H9 (cell line): ENCODE measurements around the gene PRTFDC1. TPM values are rescaled to one million over a fixed set of nuclear protein-coding genes. Genes with fewer than 3 reads are reported as not detected.

Source experiments
- DNase-seq: peaks from one replicate; pipeline ENCODE4 v3.0.0-alpha.2; 2017
- H2AFZ ChIP-seq: one replicate; pipeline ENCODE4 v1.6.1; 2013; ENCODE audit warnings: mild to moderate bottlenecking, low read length, control low read depth, moderate library complexity
- H2AK5ac ChIP-seq: 2 replicates; pipeline ENCODE4 v1.6.1; 2013; ENCODE audit warnings: low read length, control low read depth, mixed read lengths; ENCODE audit not compliant: insufficient read length
- H2BK120ac ChIP-seq: one replicate; pipeline ENCODE4 v1.6.1; 2013; ENCODE audit warnings: low read depth, mild to moderate bottlenecking, low read length, control low read depth, inconsistent platforms; ENCODE audit not compliant: poor library complexity, severe bottlenecking
- H2BK12ac ChIP-seq: 2 replicates; pipeline ENCODE4 v1.6.1; 2013; ENCODE audit warnings: low read length, control low read depth, mixed read lengths, low read depth; ENCODE audit not compliant: insufficient read length
- H2BK15ac ChIP-seq: 2 replicates; pipeline ENCODE4 v1.6.1; 2013; ENCODE audit warnings: low read depth, low read length, control low read depth
- H2BK20ac ChIP-seq: one replicate; pipeline ENCODE4 v1.6.1; 2013; ENCODE audit warnings: low read depth, mild to moderate bottlenecking, low read length, control low read depth, inconsistent platforms; ENCODE audit not compliant: poor library complexity, severe bottlenecking
- H2BK5ac ChIP-seq: 2 replicates; pipeline ENCODE4 v1.6.1; 2013; ENCODE audit warnings: low read length, control low read depth, mixed read lengths; ENCODE audit not compliant: insufficient read length
- H3K14ac ChIP-seq: 2 replicates; pipeline ENCODE4 v1.6.1; 2013; ENCODE audit warnings: low read length, control low read depth; ENCODE audit not compliant: insufficient read depth
- H3K18ac ChIP-seq: 2 replicates; pipeline ENCODE4 v1.6.1; 2013; ENCODE audit warnings: low read depth, mild to moderate bottlenecking, mixed read lengths, low read length, control low read depth; ENCODE audit not compliant: insufficient read length
- H3K23ac ChIP-seq: 2 replicates; pipeline ENCODE4 v1.6.1; 2013; ENCODE audit warnings: low read length, control low read depth, mixed read lengths, low read depth; ENCODE audit not compliant: insufficient read length
- H3K23me2 ChIP-seq: 2 replicates; pipeline ENCODE4 v1.6.1; 2013; ENCODE audit warnings: low read depth, mild to moderate bottlenecking, mixed read lengths, low read length, control low read depth; ENCODE audit not compliant: insufficient read length, poor library complexity, severe bottlenecking
- H3K27ac ChIP-seq: 2 replicates; pipeline ENCODE4 v1.5.1; 2013; ENCODE audit warnings: low read length, control low read depth, mixed read lengths, low read depth; ENCODE audit not compliant: insufficient read length
- H3K27me3 ChIP-seq: 2 replicates; pipeline ENCODE4 v1.6.1; 2013; ENCODE audit warnings: low read length, control low read depth, inconsistent platforms; ENCODE audit not compliant: insufficient read depth
- H3K4ac ChIP-seq: 2 replicates; pipeline ENCODE4 v1.6.1; 2013; ENCODE audit warnings: low read depth, mild to moderate bottlenecking, control low read depth, inconsistent platforms, low read length, moderate library complexity
- H3K4me1 ChIP-seq: 2 replicates; pipeline ENCODE4 v1.6.1; 2013; ENCODE audit warnings: low read length, control low read depth, inconsistent platforms; ENCODE audit not compliant: insufficient read depth
- H3K4me2 ChIP-seq: 2 replicates; pipeline ENCODE4 v1.6.1; 2013; ENCODE audit warnings: low read length, control low read depth, mixed read lengths; ENCODE audit not compliant: insufficient read length, insufficient read depth
- H3K56ac ChIP-seq: 2 replicates; pipeline ENCODE4 v1.6.1; 2013; ENCODE audit warnings: low read depth, mild to moderate bottlenecking, mixed read lengths, low read length, control low read depth; ENCODE audit not compliant: insufficient read length
- H3K79me1 ChIP-seq: 2 replicates; pipeline ENCODE4 v1.6.1; 2013; ENCODE audit warnings: low read depth, mild to moderate bottlenecking, moderate library complexity, low read length, control low read depth, inconsistent platforms; ENCODE audit not compliant: insufficient read depth, poor library complexity, severe bottlenecking
- H3K79me2 ChIP-seq: 2 replicates; pipeline ENCODE4 v1.6.1; 2013; ENCODE audit warnings: low read length, control low read depth, inconsistent platforms; ENCODE audit not compliant: insufficient read depth
- H3K9ac ChIP-seq: 2 replicates; pipeline ENCODE4 v1.6.1; 2013; ENCODE audit warnings: low read length, control low read depth, mixed read lengths; ENCODE audit not compliant: insufficient read length; ENCODE audit errors: extremely low read depth
- H3K9me3 ChIP-seq: one replicate; pipeline ENCODE4 v1.6.1; 2013; ENCODE audit warnings: low read depth, low read length, inconsistent platforms; ENCODE audit not compliant: control insufficient read depth
- H3T11ph ChIP-seq: one replicate; pipeline ENCODE4 v1.6.1; 2013; ENCODE audit warnings: mild to moderate bottlenecking, low read length, control low read depth, inconsistent platforms
- H4K20me1 ChIP-seq: one replicate; pipeline ENCODE4 v1.6.1; 2013; ENCODE audit not compliant: control insufficient read depth, insufficient read length, insufficient read depth
- H4K5ac ChIP-seq: 2 replicates; pipeline ENCODE4 v1.6.1; 2013; ENCODE audit warnings: low read depth, mild to moderate bottlenecking, mixed read lengths, low read length, control low read depth; ENCODE audit not compliant: insufficient read length
- H4K8ac ChIP-seq: replicated peaks from 2 replicates; pipeline ENCODE4 v1.6.1; 2013; ENCODE audit warnings: low read length, control low read depth, mixed read lengths, low read depth; ENCODE audit not compliant: insufficient read length
- H4K91ac ChIP-seq: 2 replicates; pipeline ENCODE4 v1.6.1; 2013; ENCODE audit warnings: low read depth, mild to moderate bottlenecking, moderate library complexity, mixed read lengths, low read length, control low read depth; ENCODE audit not compliant: insufficient read length
- H3K27ac Mint-ChIP-seq, 3 experiments: 2 replicates in 2 of 3; 3 replicates in 1 of 3; pipeline ENCODE4 v1.8.0; 2020 to 2021; ENCODE audit warnings: mixed read lengths in 3 of 3, mild to moderate bottlenecking in 1 of 3, moderate library complexity in 1 of 3
- H3K27me3 Mint-ChIP-seq: 2 replicates; pipeline ENCODE4 v1.8.0; 2021; ENCODE audit warnings: low read depth, mild to moderate bottlenecking, moderate library complexity, mixed read lengths
- H3K36me3 Mint-ChIP-seq, 3 experiments: 2 replicates in 2 of 3; 3 replicates in 1 of 3; pipeline ENCODE4 v1.8.0; 2020 to 2021; ENCODE audit warnings: low read depth in 3 of 3, mixed read lengths in 3 of 3; ENCODE audit not compliant: insufficient read depth in 1 of 3
- H3K4me1 Mint-ChIP-seq, 2 experiments: 2 replicates each; pipeline ENCODE4 v1.8.0; 2020; ENCODE audit warnings: mixed read lengths in 2 of 2
- H3K4me3 Mint-ChIP-seq, 2 experiments: 2 replicates in 1 of 2; 3 replicates in 1 of 2; pipeline ENCODE4 v1.8.0; 2020 to 2021; ENCODE audit warnings: mild to moderate bottlenecking in 2 of 2, mixed read lengths in 2 of 2, moderate library complexity in 1 of 2
- H3K9me3 Mint-ChIP-seq, 2 experiments: 2 replicates in 1 of 2; 3 replicates in 1 of 2; pipeline ENCODE4 v1.8.0; 2020; ENCODE audit warnings: mild to moderate bottlenecking in 2 of 2, mixed read lengths in 2 of 2, moderate library complexity in 1 of 2
- CTCF ChIP-seq: fragments of 200-600 bp; sonication (generic); conservative IDR thresholded peaks from 3 replicates; pipeline ENCODE4 v1.8.0; 2021; ENCODE audit warnings: antibody characterized with exemption, mild to moderate bottlenecking
- WGBS: extraction: QIAGEN DNeasy Blood & Tissue Kit; methylation state at CpG from one replicate; pipeline ENCODE4 v1.1.7; 2013; ENCODE audit warnings: missing lambda C conversion rate, low lambda C conversion rate, mixed read lengths; ENCODE audit not compliant: insufficient read length; ENCODE audit errors: extremely low coverage; 5-methylcytosine and 5-hydroxymethylcytosine counted together
- total RNA-seq: library from RNA; stranded (reverse); gene quantifications from 2 replicates; pipeline ENCODE4 v1.2.1, GENCODE V29; 2021

The PRTFDC1 gene
- total RNA-seq, 1 experiment from 2014 or later = 7.5 TPM

GRCh38 chr10:24983130-24983529, 30.7 kb upstream of the PRTFDC1 start:
- H2BK15ac ChIP-seq = no peak overlapping the region
- H2BK120ac ChIP-seq = no peak overlapping the region
- no peak overlapping the region for H3K27ac ChIP-seq
- no peaks in the 10 kb centered on the region for H3K36me3 Mint-ChIP-seq
- no CpG with 5 or more reads among the region's 4 CpGs for WGBS
- no peak overlapping the region for H4K91ac ChIP-seq
- no peak overlapping the region for H3K56ac ChIP-seq
- H3K4me3 Mint-ChIP-seq = no peak overlapping the region
- H2BK20ac ChIP-seq = no peak overlapping the region
- DNase-seq = no peak
- H3K4me1 Mint-ChIP-seq = peaks cover 3 to 5% of the 10 kb centered on the region in 2 experiments; a peak in 3 of 4 replicates
- H2BK12ac ChIP-seq = no peak overlapping the region
- no peak overlapping the region for H3K23ac ChIP-seq
- no peaks in the 10 kb centered on the region for H3K27me3 Mint-ChIP-seq
- no peaks in the 10 kb centered on the region for H3K79me2 ChIP-seq
- no peaks in the 10 kb centered on the region for H4K20me1 ChIP-seq
- no peak overlapping the region for H2AK5ac ChIP-seq
- H4K8ac ChIP-seq = no peak overlapping the region
- H2AFZ ChIP-seq = no peak overlapping the region
- no peaks in the 10 kb centered on the region for H3K27me3 ChIP-seq
- H2BK5ac ChIP-seq = no peak overlapping the region
- no peak overlapping the region for H3K4me2 ChIP-seq
- H4K5ac ChIP-seq = no peak overlapping the region
- no peak for TF ChIP-seq CTCF
- no peak overlapping the region for H3K14ac ChIP-seq
- H3K4ac ChIP-seq = no peak overlapping the region
- H3K23me2 ChIP-seq = no peaks in the 10 kb centered on the region
- H3T11ph ChIP-seq = no peak overlapping the region
- H3K9me3 ChIP-seq = no peaks in the 10 kb centered on the region
- no peaks in the 10 kb centered on the region for H3K4me1 ChIP-seq
- no peaks in the 10 kb centered on the region; a peak in 1 of 5 replicates for H3K9me3 Mint-ChIP-seq
- H3K18ac ChIP-seq = no peak overlapping the region
- H3K9ac ChIP-seq = no peak overlapping the region
- H3K79me1 ChIP-seq = no peaks in the 10 kb centered on the region
- no peak overlapping the region for H3K27ac Mint-ChIP-seq
